ENCODE results near the gene OR5K4. TPM values are rescaled to one million over a fixed set of nuclear protein-coding genes. Genes with fewer than 3 reads are reported as not detected.

Gene OR5K4
- total and polyA plus RNA-seq, 10 of the 15 experiments (the other 5 are each of a cell fraction or from before 2014, with no cell fraction given) = 2.1 TPM; not detected in 9

- ChIA-PET POLR2A (no interaction called here), CTCF (no interaction called here), SMC1A (ENCODE audit: uncharacterized antibody, unreplicated experiment) (no interaction called here), RAD21 (ENCODE audit: unreplicated experiment) (interaction anchor here (0.6 kb wide), 1 partner anchor 387 kb away, joined by 4 read pairs; no protein-coding TSS in a partner anchor)
- no peak within 1 kb of the TSS for H3K27ac ChIP-seq (ENCODE audit: control insufficient read depth, insufficient read depth)
- H3K4me2 ChIP-seq (ENCODE audit: control insufficient read depth, insufficient read depth) = no peak within 1 kb of the TSS
- H3K36me3 ChIP-seq (ENCODE audit: control insufficient read depth in 2 of 2, insufficient read depth in 2 of 2, low read length in 1 of 2) = no peaks in the 10 kb centered on the region
- DNase-seq (ENCODE audit: low read depth, low spot score) = no peak
- intact Hi-C loops (cut with micrococcal nuclease; ENCODE audit: unreplicated experiment) = no loop called here
- H3K4me1 ChIP-seq (ENCODE audit: control insufficient read depth, insufficient read depth, low read length) = no peaks in the 10 kb centered on the region
- ATAC-seq = no peak
- no peaks in the 10 kb centered on the region for H3K79me2 ChIP-seq (ENCODE audit: control insufficient read depth, insufficient read depth, low read length)
- H3K9me3 ChIP-seq (replicated peaks; ENCODE audit: control insufficient read depth, insufficient read depth, low read length) = no peaks in the 10 kb centered on the region
- H2AFZ ChIP-seq (ENCODE audit: control insufficient read depth, low read depth, low read length) = no peak within 1 kb of the TSS
- H3K27me3 ChIP-seq (replicated peaks in 1 of 2; ENCODE audit: control insufficient read depth in 2 of 2, insufficient read depth in 2 of 2, low read length in 1 of 2) = no peaks in the 10 kb centered on the region
- no TSS peak for BruUV-seq (replicated peaks)
- TF ChIP-seq RELA (IDR thresholded peaks at IDR 0.05; ENCODE audit: borderline replicate concordance, partially characterized antibody) = no peak
- TF ChIP-seq, protein P1, sequence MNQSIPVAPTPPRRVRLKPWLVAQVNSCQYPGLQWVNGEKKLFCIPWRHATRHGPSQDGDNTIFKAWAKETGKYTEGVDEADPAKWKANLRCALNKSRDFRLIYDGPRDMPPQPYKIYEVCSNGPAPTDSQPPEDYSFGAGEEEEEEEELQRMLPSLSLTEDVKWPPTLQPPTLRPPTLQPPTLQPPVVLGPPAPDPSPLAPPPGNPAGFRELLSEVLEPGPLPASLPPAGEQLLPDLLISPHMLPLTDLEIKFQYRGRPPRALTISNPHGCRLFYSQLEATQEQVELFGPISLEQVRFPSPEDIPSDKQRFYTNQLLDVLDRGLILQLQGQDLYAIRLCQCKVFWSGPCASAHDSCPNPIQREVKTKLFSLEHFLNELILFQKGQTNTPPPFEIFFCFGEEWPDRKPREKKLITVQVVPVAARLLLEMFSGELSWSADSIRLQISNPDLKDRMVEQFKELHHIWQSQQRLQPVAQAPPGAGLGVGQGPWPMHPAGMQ (IDR thresholded peaks at IDR 0.05; ENCODE audit: borderline replicate concordance) = no peak
- H3K4me3 ChIP-seq = no peak within 1 kb of the TSS
- no peak within 1 kb of the TSS for H3K9ac ChIP-seq (ENCODE audit: control insufficient read depth, insufficient read depth, low read length)
- no peak for FAIRE-seq
- in situ Hi-C loops (cut with MboI) = no loop called here
- no peaks in the 10 kb centered on the region for H4K20me1 ChIP-seq (ENCODE audit: control insufficient read depth, insufficient read depth)
These were observed 36.7 kb downstream of the OR5K4 start, which contains the start of gene OR5K3 for GRCh38 chr3:98390366-98390765. TSS of gene OR5K3 (plus strand) at chr3:98390666. CDS start at chr3:98390666, 0 bp downstream.

- FAIRE-seq = no peak
- CTCF ChIA-PET = interaction anchor here (0.9 kb wide), 1 partner anchor 19 kb away, joined by 3 read pairs; no protein-coding TSS in a partner anchor
- POLR2A ChIA-PET = no interaction called here
- no peak for DNase-seq (ENCODE audit: low read depth, low spot score)
- RAD21 ChIA-PET (ENCODE audit: unreplicated experiment) = no interaction called here
- Histone ChIP-seq H3K4me3 (no peak overlapping the region), H4K20me1 (ENCODE audit: control insufficient read depth, insufficient read depth) (no peaks in the 10 kb centered on the region), H3K27ac (ENCODE audit: control insufficient read depth, insufficient read depth) (no peak overlapping the region), H3K4me1 (ENCODE audit: control insufficient read depth, insufficient read depth, low read length) (no peaks in the 10 kb centered on the region), H3K4me2 (ENCODE audit: control insufficient read depth, insufficient read depth) (no peak overlapping the region), H2AFZ (ENCODE audit: control insufficient read depth, low read depth, low read length) (no peak overlapping the region), H3K79me2 (ENCODE audit: control insufficient read depth, insufficient read depth, low read length) (no peaks in the 10 kb centered on the region), H3K27me3 (replicated peaks in 1 of 2; ENCODE audit: control insufficient read depth in 2 of 2, insufficient read depth in 2 of 2, low read length in 1 of 2) (no peaks in the 10 kb centered on the region), H3K36me3 (ENCODE audit: control insufficient read depth in 2 of 2, insufficient read depth in 2 of 2, low read length in 1 of 2) (no peaks in the 10 kb centered on the region), H3K9ac (ENCODE audit: control insufficient read depth, insufficient read depth, low read length) (no peak overlapping the region), H3K9me3 (replicated peaks; ENCODE audit: control insufficient read depth, insufficient read depth, low read length) (no peaks in the 10 kb centered on the region; the same call in 1 of the 3 replicates)
- in situ Hi-C loops (cut with MboI) (no loop called here), intact Hi-C loops (cut with micrococcal nuclease; ENCODE audit: unreplicated experiment) (no loop called here)
- BruUV-seq (replicated peaks) = no TSS peak
- no peak; the same call in 2 of the 3 replicates for ATAC-seq
- SMC1A ChIA-PET (ENCODE audit: uncharacterized antibody, unreplicated experiment) = no interaction called here
- TF ChIP-seq ASH2L (IDR thresholded peaks at IDR 0.05; ENCODE audit: borderline replicate concordance, low read depth) = no peak
- TF ChIP-seq, protein P2, sequence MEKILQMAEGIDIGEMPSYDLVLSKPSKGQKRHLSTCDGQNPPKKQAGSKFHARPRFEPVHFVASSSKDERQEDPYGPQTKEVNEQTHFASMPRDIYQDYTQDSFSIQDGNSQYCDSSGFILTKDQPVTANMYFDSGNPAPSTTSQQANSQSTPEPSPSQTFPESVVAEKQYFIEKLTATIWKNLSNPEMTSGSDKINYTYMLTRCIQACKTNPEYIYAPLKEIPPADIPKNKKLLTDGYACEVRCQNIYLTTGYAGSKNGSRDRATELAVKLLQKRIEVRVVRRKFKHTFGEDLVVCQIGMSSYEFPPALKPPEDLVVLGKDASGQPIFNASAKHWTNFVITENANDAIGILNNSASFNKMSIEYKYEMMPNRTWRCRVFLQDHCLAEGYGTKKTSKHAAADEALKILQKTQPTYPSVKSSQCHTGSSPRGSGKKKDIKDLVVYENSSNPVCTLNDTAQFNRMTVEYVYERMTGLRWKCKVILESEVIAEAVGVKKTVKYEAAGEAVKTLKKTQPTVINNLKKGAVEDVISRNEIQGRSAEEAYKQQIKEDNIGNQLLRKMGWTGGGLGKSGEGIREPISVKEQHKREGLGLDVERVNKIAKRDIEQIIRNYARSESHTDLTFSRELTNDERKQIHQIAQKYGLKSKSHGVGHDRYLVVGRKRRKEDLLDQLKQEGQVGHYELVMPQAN (conservative IDR thresholded peaks at IDR 0.05) = no peak
- no peak for TF ChIP-seq SMARCA5 (IDR thresholded peaks at IDR 0.05)
- no peak for TF ChIP-seq FOXM1 (IDR thresholded peaks at IDR 0.05; ENCODE audit: low read depth, low read length)
- no peak for TF ChIP-seq HSF1 (IDR thresholded peaks at IDR 0.05; ENCODE audit: low read depth, low read length)
- TF ChIP-seq TCF7 (IDR thresholded peaks at IDR 0.05; ENCODE audit: borderline replicate concordance) = no peak
- TF ChIP-seq CBX3 (IDR thresholded peaks at IDR 0.05; ENCODE audit: borderline replicate concordance, low read depth) = no peak
- no peak for TF ChIP-seq KAT2A (conservative IDR thresholded peaks at IDR 0.05; ENCODE audit: control insufficient read depth, low read depth, low read length)
- no peak for TF ChIP-seq ATF2 (IDR thresholded peaks at IDR 0.05; ENCODE audit: low read length)
- TF ChIP-seq ZNF274 (IDR thresholded peaks at IDR 0.05; ENCODE audit: insufficient read depth, insufficient read length) = no peak
These were observed 41.4 kb downstream of the OR5K4 start for GRCh38 chr3:98395101-98395500.

All from GM12878 (cell line).